LHCN-M2 (cell line): ENCODE results near the gene SCGB1D2. TPM values are rescaled to one million over a fixed set of nuclear protein-coding genes. Genes with fewer than 3 reads are reported as not detected.

Experiments
- DNase-seq: peaks from one replicate; pipeline ENCODE4 v3.0.0-alpha.2; 2012; ENCODE audit warnings: low read depth
- total RNA-seq: library from RNA; depleted of rRNA; stranded (reverse); fragments of >200 nt; gene quantifications from 2 replicates; pipeline ENCODE4 v1.2.3, GENCODE V29; 2014; rRNA removed

Gene SCGB1D2
- total RNA-seq, 1 experiment from 2014 or later, result not detected

GRCh38 chr11:62260261-62260953 is 18.4 kb downstream of the SCGB1D2 start:
- no peak for DNase-seq

- no peak for DNase-seq
These were observed 22.0 kb downstream of the SCGB1D2 start for GRCh38 chr11:62264004-62264403.

GRCh38 chr11:62266558-62266957 is 24.5 kb downstream of the SCGB1D2 start:
- DNase-seq, result peak; percentile 6

GRCh38 chr11:62267050-62267449 is 25.0 kb downstream of the SCGB1D2 start:
- no peak for DNase-seq

- DNase-seq, result no peak
These were observed 25.5 kb downstream of the SCGB1D2 start for GRCh38 chr11:62267576-62267975.

GRCh38 chr11:62269654-62270278 is 27.7 kb downstream of the SCGB1D2 start, which contains the start of gene SCGB2A2:
TSS of gene SCGB2A2 (plus strand) at chr11:62270158. CDS start at chr11:62270217, 59 bp downstream.
- DNase-seq, result no peak

GRCh38 chr11:62273284-62273683 is 31.2 kb downstream of the SCGB1D2 start:
- DNase-seq, result no peak

GRCh38 chr11:62273789-62274275 is 31.8 kb downstream of the SCGB1D2 start:
- no peak for DNase-seq

- no peak for DNase-seq
These were observed 38.4 kb downstream of the SCGB1D2 start for GRCh38 chr11:62280452-62280851.

Other genes with a start within 250 kb of the SCGB1D2 start
- gene INCENP, start 118.2 kb upstream of the SCGB1D2 start, total RNA-seq, result 76.5 and 86.6 TPM in 2 replicates
- gene SCGB1D1, start 52.0 kb upstream of the SCGB1D2 start, total RNA-seq, result not detected in 2 replicates
- not detected in 2 replicates for gene SCGB2A1, start 33.6 kb upstream of the SCGB1D2 start, total RNA-seq
- gene SCGB2A2, start 27.9 kb downstream of the SCGB1D2 start, total RNA-seq, result not detected in 2 replicates
- gene SCGB1D4, start 56.8 kb downstream of the SCGB1D2 start, total RNA-seq, result not detected in 2 replicates
- 0.32 TPM in 1 of 2 replicates, not detected in the other for gene ASRGL1, start 95.2 kb downstream of the SCGB1D2 start, total RNA-seq
- gene SCGB1A1, start 176.8 kb downstream of the SCGB1D2 start, total RNA-seq, result not detected in 2 replicates